ENCODE data around the gene ASTN2. TPM values are rescaled to one million over a fixed set of nuclear protein-coding genes. Genes with fewer than 3 reads are reported as not detected.

Gene ASTN2
- total RNA-seq, 1 experiment from 2014 or later: 4.8 TPM

- RAD21 ChIA-PET (ENCODE audit: low non-redundant PET in 1 of 2, low total read pairs in 2 of 2, uncharacterized antibody in 2 of 2, unreplicated experiment in 2 of 2): no interaction called here
- TF ChIP-seq ZNF274 (IDR thresholded peaks at IDR 0.05; ENCODE audit: low read depth, low read length) (no peak), CEBPB (IDR thresholded peaks at IDR 0.05; ENCODE audit: low read depth) (no peak), ZFX (IDR thresholded peaks at IDR 0.05) (no peak), EGR1 (IDR thresholded peaks at IDR 0.05; ENCODE audit: low read depth) (no peak), CTCF (IDR thresholded peaks at IDR 0.05 in 2 of 3, conservative IDR thresholded peaks at IDR 0.05 in 1 of 3; ENCODE audit: borderline replicate concordance in 1 of 3, insufficient read depth in 1 of 3, low read depth in 2 of 3, low read length in 2 of 3) (no peak), YY1 (IDR thresholded peaks at IDR 0.05; ENCODE audit: extremely low read depth, insufficient replicate concordance, low read depth, low read length) (no peak), JUND (IDR thresholded peaks at IDR 0.05) (no peak), EZH2 (IDR thresholded peaks at IDR 0.05) (no peak)
- TF ChIP-seq, protein P1, sequence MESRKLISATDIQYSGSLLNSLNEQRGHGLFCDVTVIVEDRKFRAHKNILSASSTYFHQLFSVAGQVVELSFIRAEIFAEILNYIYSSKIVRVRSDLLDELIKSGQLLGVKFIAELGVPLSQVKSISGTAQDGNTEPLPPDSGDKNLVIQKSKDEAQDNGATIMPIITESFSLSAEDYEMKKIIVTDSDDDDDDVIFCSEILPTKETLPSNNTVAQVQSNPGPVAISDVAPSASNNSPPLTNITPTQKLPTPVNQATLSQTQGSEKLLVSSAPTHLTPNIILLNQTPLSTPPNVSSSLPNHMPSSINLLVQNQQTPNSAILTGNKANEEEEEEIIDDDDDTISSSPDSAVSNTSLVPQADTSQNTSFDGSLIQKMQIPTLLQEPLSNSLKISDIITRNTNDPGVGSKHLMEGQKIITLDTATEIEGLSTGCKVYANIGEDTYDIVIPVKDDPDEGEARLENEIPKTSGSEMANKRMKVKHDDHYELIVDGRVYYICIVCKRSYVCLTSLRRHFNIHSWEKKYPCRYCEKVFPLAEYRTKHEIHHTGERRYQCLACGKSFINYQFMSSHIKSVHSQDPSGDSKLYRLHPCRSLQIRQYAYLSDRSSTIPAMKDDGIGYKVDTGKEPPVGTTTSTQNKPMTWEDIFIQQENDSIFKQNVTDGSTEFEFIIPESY (IDR thresholded peaks at IDR 0.05; ENCODE audit: extremely low read depth, insufficient replicate concordance, low read length): no peak
- H3K36me3 ChIP-seq (ENCODE audit: control insufficient read depth in 1 of 2, insufficient read depth in 2 of 2, low read length in 2 of 2): no peaks in the 10 kb centered on the region
- H3K4me3 ChIP-seq (replicated peaks in 1 of 2; ENCODE audit: low read depth in 1 of 2, low read length in 2 of 2): no peak overlapping the region
- no peaks in the 10 kb centered on the region for H3K27me3 ChIP-seq (ENCODE audit: insufficient read depth, low read length)
- no peaks in the 10 kb centered on the region for H4K20me1 ChIP-seq (ENCODE audit: insufficient read depth)
- no peak for ATAC-seq
- no peaks in the 10 kb centered on the region; a peak in 1 of 4 replicates for H3K9me3 ChIP-seq (ENCODE audit: control insufficient read depth in 1 of 2, insufficient read depth in 1 of 2, low read depth in 1 of 2, low read length in 2 of 2)
- no peak overlapping the region for H2AFZ ChIP-seq (ENCODE audit: low read depth, low read length, poor library complexity, severe bottlenecking)
- intact Hi-C loops (cut with micrococcal nuclease): no loop called here
- no peaks in the 10 kb centered on the region for H3K9me2 ChIP-seq (ENCODE audit: insufficient read depth)
- H3K79me2 ChIP-seq (ENCODE audit: insufficient read depth, low read length): no peaks in the 10 kb centered on the region
- H3K4me1 ChIP-seq (ENCODE audit: control insufficient read depth in 1 of 2, insufficient read depth in 2 of 2, low read length in 2 of 2): no peaks in the 10 kb centered on the region
- H3K27ac ChIP-seq (ENCODE audit: low read depth, low read length): no peak overlapping the region
- no TSS peak for BruUV-seq (replicated peaks)
- H3K4me2 ChIP-seq (ENCODE audit: low read length): no peak overlapping the region
- POLR2A ChIA-PET: no interaction called here
- no peak for DNase-seq (ENCODE audit: low read depth, low spot score)
- CTCF ChIA-PET: no interaction called here
- H3K9ac ChIP-seq (ENCODE audit: low read length): no peak overlapping the region
Observed at GRCh38 chr9:117145811-117146490, 268.9 kb downstream of the ASTN2 start.
